ENCODE results near the gene ARMC9.

The ARMC9 gene

DNA sequence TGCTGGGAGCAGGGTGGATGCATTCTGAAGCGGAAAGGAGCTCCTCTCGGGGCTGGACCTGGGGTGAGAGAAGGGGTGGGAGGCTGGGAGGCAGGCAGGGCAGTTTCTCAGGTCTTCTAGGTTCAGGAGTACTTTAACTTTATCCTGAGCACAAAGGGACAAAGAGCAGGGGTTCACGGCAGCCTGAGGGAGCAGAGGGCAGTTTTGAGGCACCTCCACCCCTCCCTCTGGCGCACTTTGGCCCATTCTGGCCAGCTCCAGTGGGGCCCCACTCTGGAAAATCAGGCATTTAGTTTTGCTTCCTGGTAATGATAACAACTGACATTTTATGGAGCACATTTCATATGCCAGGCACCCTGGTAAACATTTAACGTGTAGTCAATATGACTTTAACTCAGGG is 211.3 kb downstream of the ARMC9 start:
- POLR2A ChIA-PET (ENCODE audit: low non-redundant PET): no interaction called here
- CTCF ChIA-PET: interaction anchor here (0.9 to 2.0 kb wide), 4 partner anchors 13 to 280 kb away, joined by 3 to 15 read pairs (median 6); no protein-coding TSS in a partner anchor
- no peak overlapping the region for H3K27ac ChIP-seq
- DNase-seq (ENCODE audit: low spot score): no peak
- TF ChIP-seq, protein P1, sequence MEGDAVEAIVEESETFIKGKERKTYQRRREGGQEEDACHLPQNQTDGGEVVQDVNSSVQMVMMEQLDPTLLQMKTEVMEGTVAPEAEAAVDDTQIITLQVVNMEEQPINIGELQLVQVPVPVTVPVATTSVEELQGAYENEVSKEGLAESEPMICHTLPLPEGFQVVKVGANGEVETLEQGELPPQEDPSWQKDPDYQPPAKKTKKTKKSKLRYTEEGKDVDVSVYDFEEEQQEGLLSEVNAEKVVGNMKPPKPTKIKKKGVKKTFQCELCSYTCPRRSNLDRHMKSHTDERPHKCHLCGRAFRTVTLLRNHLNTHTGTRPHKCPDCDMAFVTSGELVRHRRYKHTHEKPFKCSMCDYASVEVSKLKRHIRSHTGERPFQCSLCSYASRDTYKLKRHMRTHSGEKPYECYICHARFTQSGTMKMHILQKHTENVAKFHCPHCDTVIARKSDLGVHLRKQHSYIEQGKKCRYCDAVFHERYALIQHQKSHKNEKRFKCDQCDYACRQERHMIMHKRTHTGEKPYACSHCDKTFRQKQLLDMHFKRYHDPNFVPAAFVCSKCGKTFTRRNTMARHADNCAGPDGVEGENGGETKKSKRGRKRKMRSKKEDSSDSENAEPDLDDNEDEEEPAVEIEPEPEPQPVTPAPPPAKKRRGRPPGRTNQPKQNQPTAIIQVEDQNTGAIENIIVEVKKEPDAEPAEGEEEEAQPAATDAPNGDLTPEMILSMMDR (conservative IDR thresholded peaks at IDR 0.05; ENCODE audit: low read depth): no peak

- TF ChIP-seq, protein P1 (conservative IDR thresholded peaks at IDR 0.05; ENCODE audit: low read depth): peak; percentile 22; the same call in 1 of the 2 replicates
- H3K27ac ChIP-seq: no peak overlapping the region
- DNase-seq (ENCODE audit: low spot score): no peak
- ChIA-PET CTCF (interaction anchor here (0.6 to 2.0 kb wide), 5 partner anchors 9 to 186 kb away, joined by 3 to 15 read pairs (median 5); no protein-coding TSS in a partner anchor), POLR2A (ENCODE audit: low non-redundant PET) (no interaction called here)
Observed at GRCh38 chr2:231410293-231411004, 212.0 kb downstream of the ARMC9 start.

DNA sequence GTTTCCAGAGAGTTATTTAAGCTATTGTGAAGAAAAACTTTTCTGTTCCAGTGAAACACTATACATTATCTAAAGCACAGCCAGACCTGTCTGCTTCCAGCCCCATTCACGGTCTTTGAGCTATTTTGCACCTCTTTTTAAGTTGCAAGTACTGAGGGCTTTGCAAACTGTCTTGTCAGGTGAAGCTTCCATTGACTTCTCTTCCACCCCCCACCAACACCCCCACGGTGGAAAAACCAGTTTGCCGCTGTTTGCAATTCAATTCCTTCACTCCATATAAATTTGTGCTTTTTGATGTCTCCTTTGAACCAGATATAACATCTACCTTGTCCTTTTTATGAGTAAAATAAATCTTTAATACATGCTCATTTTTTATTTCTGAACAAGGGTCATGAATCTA is 212.8 kb downstream of the ARMC9 start:
- no peak overlapping the region for H3K27ac ChIP-seq
- POLR2A ChIA-PET (ENCODE audit: low non-redundant PET): no interaction called here
- CTCF ChIA-PET: interaction anchor here (1.0 to 2.4 kb wide), 6 partner anchors 11 to 206 kb away, joined by 3 to 27 read pairs (median 7); no protein-coding TSS in a partner anchor
- TF ChIP-seq, protein P1 (conservative IDR thresholded peaks at IDR 0.05; ENCODE audit: low read depth): no peak
- DNase-seq (ENCODE audit: low spot score): no peak

- TF ChIP-seq, protein P1 (conservative IDR thresholded peaks at IDR 0.05; ENCODE audit: low read depth): peak; percentile 91
- DNase-seq (ENCODE audit: low spot score): peak; percentile 74
- CTCF ChIA-PET: interaction anchor here (0.6 to 2.4 kb wide), 17 partner anchors 12 to 595 kb away, joined by 3 to 27 read pairs (median 4); no protein-coding TSS in a partner anchor
- POLR2A ChIA-PET (ENCODE audit: low non-redundant PET): no interaction called here
- H3K27ac ChIP-seq: peak overlapping the region; percentile 14; the same call in 1 of the 2 replicates
Observed at GRCh38 chr2:231411831-231412617, 213.6 kb downstream of the ARMC9 start.

DNA sequence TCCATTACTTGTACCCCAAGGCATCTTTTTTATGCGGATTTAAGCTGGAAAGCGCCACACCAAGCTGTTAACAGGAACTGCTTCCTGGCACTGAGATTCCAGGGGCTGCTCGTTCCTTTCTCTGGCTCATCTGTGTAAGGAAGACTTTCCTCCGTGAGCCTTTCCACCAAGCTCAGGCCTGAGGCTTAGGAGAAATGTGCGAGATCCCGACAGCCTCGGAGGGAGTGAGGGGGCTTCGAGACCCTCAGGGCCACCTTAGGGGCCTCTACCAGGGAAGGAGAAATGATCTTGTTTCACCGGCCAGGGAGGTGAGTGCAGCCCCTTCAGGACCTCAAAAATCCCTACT is 214.2 kb downstream of the ARMC9 start:
- no peak overlapping the region for H3K27ac ChIP-seq
- ChIA-PET POLR2A (ENCODE audit: low non-redundant PET) (no interaction called here), CTCF (interaction anchor here (0.6 to 2.4 kb wide), 15 partner anchors 13 to 1649 kb away, joined by 3 to 27 read pairs (median 4); no protein-coding TSS in a partner anchor)
- no peak for DNase-seq (ENCODE audit: low spot score)
- TF ChIP-seq, protein P1 (conservative IDR thresholded peaks at IDR 0.05; ENCODE audit: low read depth): peak; percentile 38

DNA sequence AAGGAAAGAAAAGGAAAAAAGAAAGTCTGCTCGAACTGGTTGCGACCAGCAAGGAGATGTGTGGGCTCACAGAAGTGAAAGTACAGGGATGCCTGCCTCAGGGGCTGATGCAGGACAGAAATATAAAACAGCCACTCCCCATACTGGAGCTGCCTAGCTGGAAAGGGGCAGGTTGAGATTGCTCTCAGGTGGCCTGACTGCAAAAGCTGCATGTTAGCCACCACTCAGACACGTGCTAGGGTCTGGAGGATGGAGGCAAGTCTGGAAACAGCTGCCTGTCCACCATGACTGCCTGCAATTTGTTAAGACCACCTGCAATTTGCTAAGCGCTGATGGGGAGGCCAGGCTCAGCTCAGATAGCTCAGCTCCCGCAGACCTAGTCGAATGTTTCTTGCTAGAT is 215.0 kb downstream of the ARMC9 start:
- ChIA-PET CTCF (interaction anchor here (1.1 to 2.4 kb wide), 4 partner anchors 14 to 190 kb away, joined by 3 to 27 read pairs (median 7); no protein-coding TSS in a partner anchor), POLR2A (ENCODE audit: low non-redundant PET) (no interaction called here)
- TF ChIP-seq, protein P1 (conservative IDR thresholded peaks at IDR 0.05; ENCODE audit: low read depth): no peak
- no peak overlapping the region for H3K27ac ChIP-seq
- no peak for DNase-seq (ENCODE audit: low spot score)

All from RWPE1 (cell line).